Mesenchymal stem cell (in vitro differentiated cells and primary cell): ENCODE results near the gene PTPRD.

Source experiments
- DNase-seq: peaks from one replicate; pipeline ENCODE4 v3.0.0-alpha.2; 2013
- H2AFZ ChIP-seq: one replicate; pipeline ENCODE4 v1.6.1; 2013; ENCODE audit warnings: low read depth, mild to moderate bottlenecking, control low read depth, inconsistent platforms, low read length, moderate library complexity
- H2AK5ac ChIP-seq: 2 replicates; pipeline ENCODE4 v1.6.1; 2013; ENCODE audit warnings: low read length, moderate library complexity, mild to moderate bottlenecking, inconsistent platforms; ENCODE audit not compliant: severe bottlenecking
- H2BK120ac ChIP-seq: one replicate; pipeline ENCODE4 v1.6.1; 2013; ENCODE audit warnings: low read depth, mild to moderate bottlenecking, inconsistent platforms, low read length, moderate library complexity
- H2BK12ac ChIP-seq, 2 experiments: one replicate each; pipeline ENCODE4 v1.6.1; 2013; ENCODE audit warnings: inconsistent platforms in 2 of 2, low read length in 2 of 2, mild to moderate bottlenecking in 2 of 2, moderate library complexity in 2 of 2, control low read depth in 1 of 2
- H2BK15ac ChIP-seq: one replicate; pipeline ENCODE4 v1.6.1; 2013; ENCODE audit warnings: mild to moderate bottlenecking, low read depth, inconsistent platforms; ENCODE audit not compliant: poor library complexity, severe bottlenecking
- H2BK5ac ChIP-seq: 2 replicates; pipeline ENCODE4 v1.6.1; 2013; ENCODE audit warnings: low read depth, mild to moderate bottlenecking, low read length, control low read depth, inconsistent platforms; ENCODE audit not compliant: poor library complexity, severe bottlenecking
- H3K14ac ChIP-seq, 2 experiments: one replicate each; pipeline ENCODE4 v1.6.1; 2013; ENCODE audit warnings: inconsistent platforms in 2 of 2, low read length in 2 of 2, control low read depth in 1 of 2, mild to moderate bottlenecking in 1 of 2, moderate library complexity in 1 of 2
- H3K18ac ChIP-seq, 2 experiments: one replicate each; pipeline ENCODE4 v1.6.1; 2013; ENCODE audit warnings: inconsistent platforms in 2 of 2, low read length in 2 of 2, control low read depth in 1 of 2, low read depth in 1 of 2, mild to moderate bottlenecking in 1 of 2
- H3K23ac ChIP-seq, 2 experiments: one replicate each; pipeline ENCODE4 v1.6.1; 2013; ENCODE audit warnings: inconsistent platforms in 2 of 2, low read length in 2 of 2, mild to moderate bottlenecking in 2 of 2, moderate library complexity in 2 of 2, control low read depth in 1 of 2
- H3K27ac ChIP-seq: 2 replicates; pipeline ENCODE4 v1.5.1; 2013; ENCODE audit warnings: mild to moderate bottlenecking, moderate library complexity, low read length, control low read depth, inconsistent platforms; ENCODE audit not compliant: poor library complexity, severe bottlenecking
- H3K27me3 ChIP-seq, 2 experiments: 2 replicates each; pipeline versions ENCODE4 v1.6.1 to v1.7.0; 2013; ENCODE audit warnings: low read length in 2 of 2, mild to moderate bottlenecking in 2 of 2, moderate library complexity in 2 of 2, control low read depth in 1 of 2, inconsistent platforms in 1 of 2; ENCODE audit not compliant: control insufficient read depth in 1 of 2, insufficient read depth in 1 of 2
- H3K36me3 ChIP-seq, 2 experiments: 2 replicates each; pipeline versions ENCODE4 v1.6.1 to v1.7.0; 2013; ENCODE audit warnings: low read length in 2 of 2, control low read depth in 1 of 2, inconsistent platforms in 1 of 2, low read depth in 1 of 2, mild to moderate bottlenecking in 1 of 2; ENCODE audit not compliant: insufficient read depth in 2 of 2, control insufficient read depth in 1 of 2
- H3K4ac ChIP-seq, 2 experiments: one replicate each; pipeline ENCODE4 v1.6.1; 2013; ENCODE audit warnings: inconsistent platforms in 2 of 2, low read length in 2 of 2, mild to moderate bottlenecking in 2 of 2, moderate library complexity in 2 of 2, control low read depth in 1 of 2, low read depth in 1 of 2
- H3K4me1 ChIP-seq: 2 replicates; pipeline ENCODE4 v1.6.1; 2013; ENCODE audit warnings: low read depth, low read length, control low read depth; ENCODE audit not compliant: control insufficient read depth, insufficient read depth
- H3K4me2 ChIP-seq: 2 replicates; pipeline ENCODE4 v1.6.1; 2013; ENCODE audit warnings: low read length, mild to moderate bottlenecking, inconsistent platforms; ENCODE audit not compliant: poor library complexity, severe bottlenecking
- H3K4me3 ChIP-seq, 2 experiments: 2 replicates each; pipeline versions ENCODE4 v1.5.1 to v1.7.0; 2013; ENCODE audit warnings: low read length in 2 of 2, mild to moderate bottlenecking in 2 of 2, control low read depth in 1 of 2, low read depth in 1 of 2; ENCODE audit not compliant: insufficient read depth in 1 of 2
- H3K79me1 ChIP-seq: replicated peaks from 2 replicates; pipeline ENCODE4 v1.6.1; 2013; ENCODE audit warnings: mild to moderate bottlenecking, control low read depth, low read length, inconsistent platforms; ENCODE audit not compliant: poor library complexity, severe bottlenecking
- H3K9ac ChIP-seq: 2 replicates; pipeline ENCODE4 v1.7.0; 2013; ENCODE audit warnings: mild to moderate bottlenecking, low read length, moderate library complexity
- H3K9me3 ChIP-seq: 2 replicates; pipeline ENCODE4 v1.7.0; 2013; ENCODE audit warnings: mild to moderate bottlenecking, low read length; ENCODE audit not compliant: control insufficient read depth
- H4K8ac ChIP-seq: one replicate; pipeline ENCODE4 v1.6.1; 2013; ENCODE audit warnings: inconsistent platforms, mild to moderate bottlenecking, low read length, moderate library complexity
- H4K91ac ChIP-seq: one replicate; pipeline ENCODE4 v1.6.1; 2013; ENCODE audit warnings: mild to moderate bottlenecking, low read length, inconsistent platforms
- WGBS: methylation state at CpG from one replicate; pipeline ENCODE4 v1.1.7; 2013; ENCODE audit warnings: mixed read lengths; 5-methylcytosine and 5-hydroxymethylcytosine counted together

PTPRD gene

DNA sequence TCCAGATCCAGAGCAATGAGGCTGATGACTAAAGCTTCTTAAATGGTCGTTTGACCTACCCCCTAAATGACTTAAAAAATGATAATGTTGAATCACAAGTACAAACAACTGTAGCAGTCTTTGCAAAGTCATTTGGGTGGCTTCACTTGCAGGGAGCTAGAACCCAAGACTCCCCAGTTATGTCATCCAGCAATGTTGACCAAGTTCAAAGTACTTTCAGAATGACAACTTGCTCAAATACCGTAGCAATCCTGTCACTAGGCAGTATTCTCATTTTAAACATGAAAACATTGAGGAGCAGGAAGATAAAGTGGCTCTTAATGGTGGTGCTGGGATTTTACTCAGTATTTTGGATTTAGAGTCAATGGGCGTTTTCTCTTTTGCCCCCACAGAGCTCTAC lies 1596.2 kb downstream of the PTPRD start:
- Histone ChIP-seq H3K9ac (no peak overlapping the region), H2BK12ac (no peak overlapping the region), H2AK5ac (no peak overlapping the region), H3K4me2 (no peak overlapping the region), H3K4me1 (no peaks in the 10 kb centered on the region), H2AFZ (no peak overlapping the region), H3K36me3 (no peaks in the 10 kb centered on the region), H3K79me1 (no peaks in the 10 kb centered on the region), H3K23ac (no peak overlapping the region), H3K4ac (no peak overlapping the region), H4K8ac (no peak overlapping the region), H3K14ac (no peak overlapping the region), H3K27me3 (no peaks in the 10 kb centered on the region), H2BK15ac (no peak overlapping the region), H3K18ac (no peak overlapping the region), H2BK120ac (no peak overlapping the region), H3K27ac (no peak overlapping the region), H3K9me3 (no peaks in the 10 kb centered on the region), H3K4me3 (no peak overlapping the region), H4K91ac (no peak overlapping the region), H2BK5ac (no peak overlapping the region)
- WGBS: 57% methylated on average over 3 of the region's 3 CpGs
- DNase-seq: no peak

DNA sequence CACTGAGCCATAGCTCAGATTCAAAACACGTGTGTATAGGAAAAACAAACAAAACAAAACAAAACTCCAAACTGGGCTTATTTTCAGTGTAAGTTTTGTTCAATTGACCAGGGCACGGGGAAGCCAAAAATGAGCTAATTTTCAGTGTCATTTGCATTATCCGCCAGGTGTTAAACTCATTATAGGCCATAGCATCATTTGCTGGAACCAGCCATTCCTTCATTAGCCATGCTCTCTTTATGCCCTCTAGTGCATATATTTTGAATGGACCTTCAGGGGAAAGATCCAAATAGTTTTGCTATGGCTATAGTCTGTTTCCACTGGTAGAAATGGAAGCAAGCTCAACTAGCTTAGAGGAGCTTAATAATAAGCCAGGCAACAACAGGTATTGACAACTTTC lies 1608.0 kb downstream of the PTPRD start:
- Histone ChIP-seq H3K27ac (no peak overlapping the region), H4K8ac (no peak overlapping the region), H3K36me3 (no peaks in the 10 kb centered on the region), H3K9me3 (no peaks in the 10 kb centered on the region), H2BK120ac (no peak overlapping the region), H2BK15ac (no peak overlapping the region), H4K91ac (no peak overlapping the region), H3K4me3 (no peak overlapping the region), H3K79me1 (no peaks in the 10 kb centered on the region), H3K9ac (no peak overlapping the region), H3K4me2 (no peak overlapping the region), H3K23ac (no peak overlapping the region), H3K27me3 (peaks cover 0 to 4% of the 10 kb centered on the region in 2 experiments), H3K14ac (no peak overlapping the region), H2BK5ac (no peak overlapping the region), H2AFZ (no peak overlapping the region), H3K18ac (no peak overlapping the region), H2AK5ac (no peak overlapping the region), H2BK12ac (no peak overlapping the region), H3K4ac (no peak overlapping the region), H3K4me1 (no peaks in the 10 kb centered on the region)
- WGBS: 74% methylated on average over 3 of the region's 3 CpGs
- no peak for DNase-seq

DNA sequence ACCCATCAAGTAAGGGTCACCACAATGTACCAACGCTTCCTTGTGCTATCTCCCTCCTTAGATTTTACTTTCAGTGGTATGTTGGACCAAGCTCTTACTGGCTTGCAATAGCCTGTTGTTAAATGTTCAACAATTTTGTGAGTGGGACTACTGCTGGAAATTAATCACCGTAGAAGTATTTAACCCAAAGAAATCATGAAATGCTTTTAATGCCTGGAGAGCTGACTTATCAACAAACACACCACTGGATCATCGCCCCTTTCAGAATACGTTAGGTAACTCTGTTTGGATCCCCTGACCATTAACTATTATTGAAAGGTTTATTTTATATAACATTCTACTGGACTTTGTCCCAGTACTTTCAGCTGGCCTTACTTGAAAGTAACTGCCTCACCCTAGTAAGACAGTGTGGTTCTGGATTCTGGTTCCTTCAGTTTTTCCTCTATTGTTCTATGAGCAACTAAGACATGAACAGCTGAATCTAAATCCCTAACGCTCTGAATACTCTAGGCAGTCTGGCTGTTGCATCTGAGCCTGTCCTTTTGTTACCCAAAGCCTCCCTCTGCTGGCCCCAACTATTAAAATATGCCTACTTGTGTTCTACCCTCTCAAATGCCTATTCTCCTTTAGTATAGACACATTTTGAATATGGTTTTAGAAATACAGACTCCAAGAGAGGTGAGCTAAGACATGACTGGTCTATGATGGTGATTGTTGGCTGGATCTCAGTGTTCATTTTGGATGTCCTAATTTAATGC lies 1609.8 kb downstream of the PTPRD start:
- no peak overlapping the region for H3K14ac ChIP-seq
- no peaks in the 10 kb centered on the region for H3K4me1 ChIP-seq
- no peaks in the 10 kb centered on the region for H3K36me3 ChIP-seq
- no peak overlapping the region for H3K4me2 ChIP-seq
- no peaks in the 10 kb centered on the region for H3K79me1 ChIP-seq
- H3K23ac ChIP-seq: no peak overlapping the region
- no peak overlapping the region for H2BK12ac ChIP-seq
- no peak overlapping the region for H3K4ac ChIP-seq
- peaks cover 11% of the 10 kb centered on the region for H3K9me3 ChIP-seq
- H2AFZ ChIP-seq: no peak overlapping the region
- no peak overlapping the region for H2BK5ac ChIP-seq
- no peak overlapping the region for H2BK120ac ChIP-seq
- H4K91ac ChIP-seq: no peak overlapping the region
- no peak overlapping the region for H4K8ac ChIP-seq
- H3K27ac ChIP-seq: no peak overlapping the region
- H3K27me3 ChIP-seq: peaks cover 0 to 4% of the 10 kb centered on the region in 2 experiments
- no peak overlapping the region for H3K4me3 ChIP-seq
- H2AK5ac ChIP-seq: no peak overlapping the region
- 16% methylated on average over 1 of the region's 5 CpGs for WGBS
- DNase-seq: peak; percentile 29
- no peak overlapping the region for H2BK15ac ChIP-seq
- peak overlapping the region; percentile 72 for H3K9ac ChIP-seq
- H3K18ac ChIP-seq: no peak overlapping the region

DNA sequence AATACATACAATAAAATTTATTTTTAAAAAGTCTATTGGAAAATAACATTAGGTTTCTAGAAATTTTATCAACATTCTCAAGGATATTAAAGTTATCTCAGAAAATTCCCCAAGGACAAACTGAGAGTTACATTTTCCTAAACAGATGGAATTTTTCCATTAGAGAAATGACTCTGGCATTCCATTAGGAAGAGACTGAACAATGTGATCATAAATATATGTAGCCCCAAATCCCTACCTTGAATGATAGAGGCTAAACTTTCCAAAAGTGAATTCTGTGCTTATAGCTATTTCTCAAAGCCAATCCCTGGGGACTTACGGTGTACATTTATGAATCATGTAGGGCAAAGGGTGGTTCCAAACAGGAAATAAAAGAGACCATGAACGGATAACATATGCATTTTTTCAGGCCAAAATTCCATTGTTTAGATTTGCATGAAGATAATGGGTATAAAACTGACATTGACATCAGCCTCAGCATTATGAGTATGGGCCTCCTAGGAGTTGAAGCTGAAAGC lies 1632.2 kb downstream of the PTPRD start:
- no peak overlapping the region for H3K27ac ChIP-seq
- H3K14ac ChIP-seq: no peak overlapping the region
- H3K9me3 ChIP-seq: no peaks in the 10 kb centered on the region
- no peak overlapping the region for H3K4me2 ChIP-seq
- H2AK5ac ChIP-seq: no peak overlapping the region
- H4K8ac ChIP-seq: no peak overlapping the region
- H2BK120ac ChIP-seq: no peak overlapping the region
- H3K36me3 ChIP-seq: no peaks in the 10 kb centered on the region
- no peak overlapping the region for H3K4me3 ChIP-seq
- no peak overlapping the region for H2BK5ac ChIP-seq
- H4K91ac ChIP-seq: no peak overlapping the region
- H3K4ac ChIP-seq: no peak overlapping the region
- WGBS: 56% methylated on average over 2 of the region's 2 CpGs
- no peaks in the 10 kb centered on the region for H3K4me1 ChIP-seq
- H3K18ac ChIP-seq: no peak overlapping the region
- DNase-seq: peak; percentile 6
- H3K27me3 ChIP-seq: no peaks in the 10 kb centered on the region
- H2BK15ac ChIP-seq: no peak overlapping the region
- H2AFZ ChIP-seq: peak overlapping the region; percentile 14
- no peak overlapping the region for H3K23ac ChIP-seq
- H3K79me1 ChIP-seq: no peaks in the 10 kb centered on the region
- no peak overlapping the region for H3K9ac ChIP-seq
- H2BK12ac ChIP-seq: no peak overlapping the region
